Measurements from ENCODE around the gene TBC1D9.

Gene TBC1D9

DNA sequence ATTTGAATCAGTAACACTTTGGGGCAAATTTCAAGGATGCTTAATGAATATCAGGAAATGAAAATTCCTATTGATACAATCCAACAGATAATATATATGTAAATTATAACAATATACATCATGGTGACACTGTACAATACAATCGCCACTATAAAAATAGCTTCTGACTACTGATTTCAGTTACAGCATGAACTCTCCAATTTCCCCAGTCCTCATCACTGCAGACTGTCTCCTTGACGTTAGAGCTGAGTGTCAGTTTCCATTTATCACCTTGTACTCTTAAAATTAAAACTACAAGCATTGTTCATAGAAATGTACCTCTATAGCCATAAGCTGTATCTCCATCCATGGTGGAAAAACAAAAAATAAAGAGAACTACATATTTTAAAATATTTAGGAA, 23.4 kb downstream of the TBC1D9 start:
- no peak for TF ChIP-seq TAF1 (IDR thresholded peaks at IDR 0.05; ENCODE audit: low read depth, low read length)
- TF ChIP-seq SPI1 (IDR thresholded peaks at IDR 0.05; ENCODE audit: low read depth, low read length): no peak
- TF ChIP-seq PAX5 (IDR thresholded peaks at IDR 0.05; ENCODE audit: insufficient read depth, low read length, severe bottlenecking): no peak
- TF ChIP-seq POLR2A (IDR thresholded peaks at IDR 0.05; ENCODE audit: low read depth, low read length): no peak
- no peak for TF ChIP-seq POLR2AphosphoS5 (IDR thresholded peaks at IDR 0.05; ENCODE audit: low read depth, low read length)
- TF ChIP-seq POU2F2 (IDR thresholded peaks at IDR 0.05; ENCODE audit: low read depth, low read length): no peak
- DNase-seq (ENCODE audit: insufficient read length, low spot score) (no peak), FAIRE-seq (no peak)

- FAIRE-seq (no peak), DNase-seq (ENCODE audit: insufficient read length, low spot score) (no peak)
- no peak for TF ChIP-seq POLR2A (IDR thresholded peaks at IDR 0.05; ENCODE audit: low read depth, low read length)
- TF ChIP-seq POLR2AphosphoS5 (IDR thresholded peaks at IDR 0.05; ENCODE audit: low read depth, low read length): no peak
- peak; percentile 48; the same call in 1 of the 2 replicates for TF ChIP-seq SPI1 (IDR thresholded peaks at IDR 0.05; ENCODE audit: low read depth, low read length)
- TF ChIP-seq POU2F2 (IDR thresholded peaks at IDR 0.05; ENCODE audit: low read depth, low read length): no peak
- TF ChIP-seq TAF1 (IDR thresholded peaks at IDR 0.05; ENCODE audit: low read depth, low read length): no peak
- no peak for TF ChIP-seq PAX5 (IDR thresholded peaks at IDR 0.05; ENCODE audit: insufficient read depth, low read length, severe bottlenecking)
Observed at GRCh38 chr4:140729344-140730049, 26.7 kb downstream of the TBC1D9 start.

DNA sequence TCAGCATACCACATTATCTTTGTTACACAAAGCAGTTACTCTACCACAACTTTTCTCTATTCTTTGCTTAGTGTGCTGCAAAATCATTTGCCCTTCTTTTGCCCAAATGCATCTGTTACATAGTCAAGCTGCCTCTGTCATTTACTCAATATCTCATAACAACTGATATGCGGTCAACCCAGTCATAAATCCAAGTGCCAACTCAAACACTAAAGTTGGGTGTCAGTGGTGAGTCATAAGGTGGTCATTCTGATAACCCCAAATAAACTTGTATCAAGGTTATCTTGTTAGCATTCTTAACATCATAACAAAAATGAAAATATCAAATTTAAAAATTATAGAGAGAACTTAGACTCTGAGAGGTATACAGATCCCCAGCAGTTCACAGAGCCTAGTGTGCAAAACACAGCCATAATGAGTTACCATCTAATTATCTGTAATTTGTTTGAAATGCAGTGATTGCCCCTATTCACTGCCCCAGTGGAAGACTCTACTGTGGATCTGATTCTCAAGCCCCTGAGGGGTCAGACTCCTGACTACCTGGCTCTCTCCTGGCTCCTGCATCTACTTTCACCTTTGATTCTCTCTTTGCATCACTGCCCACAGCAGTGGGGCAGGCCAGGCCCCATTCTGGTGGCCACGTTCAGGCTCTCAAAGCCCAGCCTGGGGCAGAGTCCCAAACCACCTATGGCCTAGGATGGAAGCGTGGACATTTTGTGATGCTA, 29.2 kb downstream of the TBC1D9 start:
- no peak for FAIRE-seq
- no peak for DNase-seq (ENCODE audit: insufficient read length, low spot score)

GRCh38 chr4:140725556-140725955, 30.6 kb downstream of the TBC1D9 start:
- no peak for FAIRE-seq
- no peak for DNase-seq (ENCODE audit: insufficient read length, low spot score)
- TF ChIP-seq POU2F2 (IDR thresholded peaks at IDR 0.05; ENCODE audit: low read depth, low read length) (no peak), POLR2A (IDR thresholded peaks at IDR 0.05; ENCODE audit: low read depth, low read length) (no peak)

More for the DNA sequence above, 29.2 kb downstream of the TBC1D9 start:
- TF ChIP-seq SPI1 (IDR thresholded peaks at IDR 0.05; ENCODE audit: low read depth, low read length): no peak
- TF ChIP-seq POU2F2 (IDR thresholded peaks at IDR 0.05; ENCODE audit: low read depth, low read length): no peak
- no peak for TF ChIP-seq POLR2AphosphoS5 (IDR thresholded peaks at IDR 0.05; ENCODE audit: low read depth, low read length)
- no peak for TF ChIP-seq PAX5 (IDR thresholded peaks at IDR 0.05; ENCODE audit: insufficient read depth, low read length, severe bottlenecking)
- TF ChIP-seq TAF1 (IDR thresholded peaks at IDR 0.05; ENCODE audit: low read depth, low read length): no peak
- TF ChIP-seq POLR2A (IDR thresholded peaks at IDR 0.05; ENCODE audit: low read depth, low read length): no peak

GRCh38 chr4:140724760-140725159, 31.4 kb downstream of the TBC1D9 start:
- FAIRE-seq (no peak), DNase-seq (ENCODE audit: insufficient read length, low spot score) (no peak)
- TF ChIP-seq TAF1 (IDR thresholded peaks at IDR 0.05; ENCODE audit: low read depth, low read length) (no peak), POU2F2 (IDR thresholded peaks at IDR 0.05; ENCODE audit: low read depth, low read length) (no peak), SPI1 (IDR thresholded peaks at IDR 0.05; ENCODE audit: low read depth, low read length) (no peak), POLR2A (IDR thresholded peaks at IDR 0.05; ENCODE audit: low read depth, low read length) (no peak), POLR2AphosphoS5 (IDR thresholded peaks at IDR 0.05; ENCODE audit: low read depth, low read length) (no peak), PAX5 (IDR thresholded peaks at IDR 0.05; ENCODE audit: insufficient read depth, low read length, severe bottlenecking) (no peak)

- DNase-seq (ENCODE audit: insufficient read length, low spot score) (no peak), FAIRE-seq (peak; percentile 89)
- TF ChIP-seq PAX5 (IDR thresholded peaks at IDR 0.05; ENCODE audit: insufficient read depth, low read length, severe bottlenecking) (no peak), SPI1 (IDR thresholded peaks at IDR 0.05; ENCODE audit: low read depth, low read length) (peak; percentile 95), TAF1 (IDR thresholded peaks at IDR 0.05; ENCODE audit: low read depth, low read length) (0 out of 2 replicates have a peak, but pooled peaks have one; percentile 34)
Observed at GRCh38 chr4:140720387-140721304, 35.5 kb downstream of the TBC1D9 start.

GRCh38 chr4:140719686-140720085, 36.5 kb downstream of the TBC1D9 start:
- no peak for DNase-seq (ENCODE audit: insufficient read length, low spot score)

GRCh38 chr4:140719022-140719421, 37.2 kb downstream of the TBC1D9 start:
- DNase-seq (ENCODE audit: insufficient read length, low spot score): no peak
- FAIRE-seq: no peak
- no peak for TF ChIP-seq PAX5 (IDR thresholded peaks at IDR 0.05; ENCODE audit: insufficient read depth, low read length, severe bottlenecking)

More at GRCh38 chr4:140719686-140720085, 36.5 kb downstream of the TBC1D9 start:
- peak; percentile 91 for FAIRE-seq
- TF ChIP-seq TAF1 (IDR thresholded peaks at IDR 0.05; ENCODE audit: low read depth, low read length) (no peak), POU2F2 (IDR thresholded peaks at IDR 0.05; ENCODE audit: low read depth, low read length) (peak; percentile 79; the same call in 1 of the 2 replicates), PAX5 (IDR thresholded peaks at IDR 0.05; ENCODE audit: insufficient read depth, low read length, severe bottlenecking) (no peak)

GRCh38 chr4:140718241-140718952, 37.8 kb downstream of the TBC1D9 start:
- FAIRE-seq: peak; percentile 61
- TF ChIP-seq SPI1 (IDR thresholded peaks at IDR 0.05; ENCODE audit: low read depth, low read length): no peak
- TF ChIP-seq TAF1 (IDR thresholded peaks at IDR 0.05; ENCODE audit: low read depth, low read length): no peak
- no peak for TF ChIP-seq POLR2AphosphoS5 (IDR thresholded peaks at IDR 0.05; ENCODE audit: low read depth, low read length)
- TF ChIP-seq POU2F2 (IDR thresholded peaks at IDR 0.05; ENCODE audit: low read depth, low read length): no peak
- no peak for TF ChIP-seq POLR2A (IDR thresholded peaks at IDR 0.05; ENCODE audit: low read depth, low read length)
- TF ChIP-seq PAX5 (IDR thresholded peaks at IDR 0.05; ENCODE audit: insufficient read depth, low read length, severe bottlenecking): no peak
- no peak for DNase-seq (ENCODE audit: insufficient read length, low spot score)

Data from GM12891 (cell line).